Transverse colon (tissue), 3 donors: ENCODE measurements around the gene NT5C2.

Experiments
- EP300 ChIP-seq: sonication (generic); formaldehyde crosslinking; IDR thresholded peaks from one replicate; pipeline ENCODE4 v1.6.1; 2017; ENCODE audit warnings: antibody characterized with exemption, low read depth
- TF ChIP-seq, protein P1 (sequence below), 5 experiments: fragments of 200-600 bp in 3 of 5; fragments of 450-650 bp in 2 of 5; sonication (generic) in 3 of 5; IDR thresholded peaks; 1 replicate in 2 of 5; 2 replicates in 3 of 5; pipeline ENCODE4 v1.5.1; 2016 to 2017; ENCODE audit warnings: antibody characterized with exemption in 5 of 5, inconsistent platforms in 3 of 5, mild to moderate bottlenecking in 2 of 5, moderate library complexity in 1 of 5

GRCh38 chr10:103090911-103091310 is 102.2 kb downstream of the NT5C2 start:
- TF ChIP-seq EP300: no peak
- TF ChIP-seq, protein P1, sequence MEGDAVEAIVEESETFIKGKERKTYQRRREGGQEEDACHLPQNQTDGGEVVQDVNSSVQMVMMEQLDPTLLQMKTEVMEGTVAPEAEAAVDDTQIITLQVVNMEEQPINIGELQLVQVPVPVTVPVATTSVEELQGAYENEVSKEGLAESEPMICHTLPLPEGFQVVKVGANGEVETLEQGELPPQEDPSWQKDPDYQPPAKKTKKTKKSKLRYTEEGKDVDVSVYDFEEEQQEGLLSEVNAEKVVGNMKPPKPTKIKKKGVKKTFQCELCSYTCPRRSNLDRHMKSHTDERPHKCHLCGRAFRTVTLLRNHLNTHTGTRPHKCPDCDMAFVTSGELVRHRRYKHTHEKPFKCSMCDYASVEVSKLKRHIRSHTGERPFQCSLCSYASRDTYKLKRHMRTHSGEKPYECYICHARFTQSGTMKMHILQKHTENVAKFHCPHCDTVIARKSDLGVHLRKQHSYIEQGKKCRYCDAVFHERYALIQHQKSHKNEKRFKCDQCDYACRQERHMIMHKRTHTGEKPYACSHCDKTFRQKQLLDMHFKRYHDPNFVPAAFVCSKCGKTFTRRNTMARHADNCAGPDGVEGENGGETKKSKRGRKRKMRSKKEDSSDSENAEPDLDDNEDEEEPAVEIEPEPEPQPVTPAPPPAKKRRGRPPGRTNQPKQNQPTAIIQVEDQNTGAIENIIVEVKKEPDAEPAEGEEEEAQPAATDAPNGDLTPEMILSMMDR (IDR thresholded peaks at IDR 0.05): no peak
